ENCODE results near the gene KCNQ2.

Gene KCNQ2

DNA sequence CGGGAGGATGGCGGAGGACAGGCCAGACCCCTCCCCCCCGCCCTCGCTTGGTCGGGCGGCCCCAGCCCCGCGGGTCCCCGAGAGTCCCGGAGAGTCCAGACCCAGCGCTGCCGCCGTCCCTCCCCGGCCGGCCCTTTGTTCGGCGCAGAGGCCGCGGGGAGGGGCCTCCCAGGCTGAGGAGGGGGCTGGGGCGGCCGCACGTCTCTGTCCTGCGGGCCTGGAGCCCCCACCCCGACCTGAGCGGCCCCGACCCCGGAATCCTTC, 806 bp downstream of the KCNQ2 start:
- Histone ChIP-seq H3K9me2 (replicated peaks; ENCODE audit: control insufficient read depth, low read length) (no peaks in the 10 kb centered on the region), H3K27me3 (ENCODE audit: control insufficient read depth, low read length) (peaks cover 21% of the 10 kb centered on the region), H3F3A (ENCODE audit: control insufficient read depth, insufficient read depth) (no peaks in the 10 kb centered on the region), H3K27ac (ENCODE audit: low read depth, low read length) (no peak overlapping the region), H3K9me3 (ENCODE audit: control insufficient read depth, insufficient read depth, low read length) (no peaks in the 10 kb centered on the region), H3K4me1 (ENCODE audit: control insufficient read depth, low read length) (no peaks in the 10 kb centered on the region), H3K4me2 (ENCODE audit: low read length) (no peak overlapping the region), H3K4me3 (ENCODE audit: low read length) (no peak overlapping the region), H3K36me3 (ENCODE audit: control insufficient read depth, low read length) (no peaks in the 10 kb centered on the region), H3K79me2 (ENCODE audit: control insufficient read depth, low read length) (no peaks in the 10 kb centered on the region), H4K20me1 (ENCODE audit: control insufficient read depth, insufficient read depth, low read depth, low read length) (no peaks in the 10 kb centered on the region)
- no peak for TF ChIP-seq EZH2phosphoT487 (IDR thresholded peaks at IDR 0.05; ENCODE audit: borderline replicate concordance, low read length)
- TF ChIP-seq, protein P1, sequence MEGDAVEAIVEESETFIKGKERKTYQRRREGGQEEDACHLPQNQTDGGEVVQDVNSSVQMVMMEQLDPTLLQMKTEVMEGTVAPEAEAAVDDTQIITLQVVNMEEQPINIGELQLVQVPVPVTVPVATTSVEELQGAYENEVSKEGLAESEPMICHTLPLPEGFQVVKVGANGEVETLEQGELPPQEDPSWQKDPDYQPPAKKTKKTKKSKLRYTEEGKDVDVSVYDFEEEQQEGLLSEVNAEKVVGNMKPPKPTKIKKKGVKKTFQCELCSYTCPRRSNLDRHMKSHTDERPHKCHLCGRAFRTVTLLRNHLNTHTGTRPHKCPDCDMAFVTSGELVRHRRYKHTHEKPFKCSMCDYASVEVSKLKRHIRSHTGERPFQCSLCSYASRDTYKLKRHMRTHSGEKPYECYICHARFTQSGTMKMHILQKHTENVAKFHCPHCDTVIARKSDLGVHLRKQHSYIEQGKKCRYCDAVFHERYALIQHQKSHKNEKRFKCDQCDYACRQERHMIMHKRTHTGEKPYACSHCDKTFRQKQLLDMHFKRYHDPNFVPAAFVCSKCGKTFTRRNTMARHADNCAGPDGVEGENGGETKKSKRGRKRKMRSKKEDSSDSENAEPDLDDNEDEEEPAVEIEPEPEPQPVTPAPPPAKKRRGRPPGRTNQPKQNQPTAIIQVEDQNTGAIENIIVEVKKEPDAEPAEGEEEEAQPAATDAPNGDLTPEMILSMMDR (IDR thresholded peaks at IDR 0.05; ENCODE audit: low read depth, low read length, poor library complexity, severe bottlenecking), result no peak

DNA sequence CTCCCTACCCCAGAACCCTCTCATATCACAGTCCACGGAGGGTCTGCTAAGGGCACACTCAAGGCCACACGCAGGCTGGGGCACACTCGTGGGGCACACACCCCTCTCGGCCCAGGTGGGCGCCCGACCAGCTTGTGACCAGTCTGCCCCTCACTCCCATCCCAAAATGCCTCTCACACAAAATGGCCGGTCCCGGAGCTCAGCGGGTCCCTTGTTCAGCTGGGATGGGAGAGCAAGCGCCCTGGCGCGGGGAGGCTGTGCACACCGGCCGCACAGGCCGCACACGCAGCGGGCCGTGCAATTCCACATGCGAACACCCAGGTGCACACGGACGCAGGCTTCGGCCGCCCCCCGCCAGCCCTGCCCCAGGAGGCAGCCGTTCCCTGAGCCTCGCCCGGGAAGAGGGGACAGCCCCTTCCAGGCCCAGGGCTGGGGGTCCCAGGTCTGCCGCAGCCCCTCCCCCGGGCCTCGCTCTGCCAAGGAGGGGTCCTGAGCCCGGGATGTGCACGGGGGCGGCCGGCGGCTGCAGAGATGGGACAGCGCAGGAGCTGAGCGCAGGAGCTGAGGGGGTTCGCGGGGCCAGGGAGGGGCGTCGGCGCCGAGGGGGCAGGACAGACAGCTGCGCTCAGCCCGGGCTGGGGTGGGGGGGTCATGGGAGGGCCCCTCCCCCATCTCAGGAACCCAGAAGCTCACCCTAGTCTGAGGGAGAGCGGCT, 1.3 kb downstream of the KCNQ2 start:
- Histone ChIP-seq H3K9me2 (replicated peaks; ENCODE audit: control insufficient read depth, low read length) (no peaks in the 10 kb centered on the region), H3K36me3 (ENCODE audit: control insufficient read depth, low read length) (no peaks in the 10 kb centered on the region), H3F3A (ENCODE audit: control insufficient read depth, insufficient read depth) (no peaks in the 10 kb centered on the region), H4K20me1 (ENCODE audit: control insufficient read depth, insufficient read depth, low read depth, low read length) (no peaks in the 10 kb centered on the region), H3K27ac (ENCODE audit: low read depth, low read length) (no peak overlapping the region), H3K4me3 (ENCODE audit: low read length) (no peak overlapping the region), H3K27me3 (ENCODE audit: control insufficient read depth, low read length) (peaks cover 21% of the 10 kb centered on the region), H3K4me2 (ENCODE audit: low read length) (no peak overlapping the region), H3K4me1 (ENCODE audit: control insufficient read depth, low read length) (no peaks in the 10 kb centered on the region), H3K79me2 (ENCODE audit: control insufficient read depth, low read length) (no peaks in the 10 kb centered on the region), H3K9me3 (ENCODE audit: control insufficient read depth, insufficient read depth, low read length) (no peaks in the 10 kb centered on the region)
- TF ChIP-seq EZH2phosphoT487 (IDR thresholded peaks at IDR 0.05; ENCODE audit: borderline replicate concordance, low read length), result no peak
- TF ChIP-seq, protein P1 (IDR thresholded peaks at IDR 0.05; ENCODE audit: low read depth, low read length, poor library complexity, severe bottlenecking), result no peak

DNA sequence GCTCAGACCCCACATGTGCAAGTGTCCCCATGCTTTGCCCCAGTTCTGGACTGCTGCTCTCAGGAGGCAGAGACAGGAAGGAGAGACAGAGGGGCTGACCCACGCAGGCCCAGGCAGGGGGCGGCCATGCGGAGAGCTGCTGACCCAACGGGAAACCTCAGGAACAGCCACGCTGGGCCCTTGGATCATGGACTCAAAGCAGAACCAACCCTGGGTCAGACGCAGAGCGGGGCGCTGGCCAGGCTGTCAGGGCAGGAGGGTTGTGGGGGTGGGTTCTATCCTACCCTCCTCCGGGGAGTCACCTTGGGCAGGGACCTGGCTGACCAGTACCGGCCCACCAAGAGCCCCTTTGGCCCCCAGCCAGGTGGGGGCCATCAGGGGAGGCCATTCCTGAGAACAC, 2.0 kb downstream of the KCNQ2 start:
- Histone ChIP-seq H3K27me3 (ENCODE audit: control insufficient read depth, low read length) (peaks cover 21% of the 10 kb centered on the region), H3K4me3 (ENCODE audit: low read length) (no peak overlapping the region), H3K27ac (ENCODE audit: low read depth, low read length) (no peak overlapping the region), H3K4me2 (ENCODE audit: low read length) (no peak overlapping the region), H3F3A (ENCODE audit: control insufficient read depth, insufficient read depth) (no peaks in the 10 kb centered on the region), H3K36me3 (ENCODE audit: control insufficient read depth, low read length) (no peaks in the 10 kb centered on the region), H3K9me2 (replicated peaks; ENCODE audit: control insufficient read depth, low read length) (no peaks in the 10 kb centered on the region), H3K79me2 (ENCODE audit: control insufficient read depth, low read length) (no peaks in the 10 kb centered on the region), H3K9me3 (ENCODE audit: control insufficient read depth, insufficient read depth, low read length) (no peaks in the 10 kb centered on the region), H3K4me1 (ENCODE audit: control insufficient read depth, low read length) (no peaks in the 10 kb centered on the region), H4K20me1 (ENCODE audit: control insufficient read depth, insufficient read depth, low read depth, low read length) (no peaks in the 10 kb centered on the region)
- TF ChIP-seq EZH2phosphoT487 (IDR thresholded peaks at IDR 0.05; ENCODE audit: borderline replicate concordance, low read length), result no peak
- TF ChIP-seq, protein P1 (IDR thresholded peaks at IDR 0.05; ENCODE audit: low read depth, low read length, poor library complexity, severe bottlenecking), result no peak
